Effector memory CD4-positive, alpha-beta T cell (primary cell): ENCODE results near the gene SFTA2.

ENCODE experiments used
- DNase-seq, 3 donors: peaks; one replicate each; pipeline ENCODE4 v3.0.0-alpha.2; 2020
- H3K27ac ChIP-seq: 2 replicates; pipeline ENCODE4 v1.7.0; 2013; ENCODE audit warnings: mild to moderate bottlenecking, low read length, moderate library complexity; ENCODE audit not compliant: insufficient read depth, poor library complexity, severe bottlenecking
- H3K27me3 ChIP-seq: replicated peaks from 2 replicates; pipeline ENCODE4 v1.7.0; 2013; ENCODE audit warnings: mild to moderate bottlenecking, low read length; ENCODE audit not compliant: insufficient read depth, control insufficient read depth, poor library complexity, severe bottlenecking
- H3K36me3 ChIP-seq: 2 replicates; pipeline ENCODE4 v1.7.0; 2013; ENCODE audit warnings: mild to moderate bottlenecking, low read length, moderate library complexity; ENCODE audit not compliant: control insufficient read depth, insufficient read depth
- H3K4me1 ChIP-seq: 2 replicates; pipeline ENCODE4 v1.7.0; 2013; ENCODE audit warnings: low read length, mild to moderate bottlenecking; ENCODE audit not compliant: control insufficient read depth, insufficient read depth, poor library complexity, severe bottlenecking
- H3K4me3 ChIP-seq: 2 replicates; pipeline ENCODE4 v1.7.0; 2013; ENCODE audit warnings: low read length, low read depth, mild to moderate bottlenecking; ENCODE audit not compliant: insufficient read depth, poor library complexity, severe bottlenecking
- H3K9me3 ChIP-seq: 2 replicates; pipeline ENCODE4 v1.7.0; 2013; ENCODE audit warnings: mild to moderate bottlenecking, low read length, moderate library complexity; ENCODE audit not compliant: control insufficient read depth

Gene SFTA2

GRCh38 chr6:30885999-30886896, 45.7 kb downstream of the SFTA2 start:
- H3K27me3 ChIP-seq, result no peaks in the 10 kb centered on the region
- H3K4me3 ChIP-seq, result no peak overlapping the region
- no peak overlapping the region for H3K27ac ChIP-seq
- H3K9me3 ChIP-seq, result no peaks in the 10 kb centered on the region
- peaks cover 28% of the 10 kb centered on the region for H3K4me1 ChIP-seq
- DNase-seq, result no peak
- no peaks in the 10 kb centered on the region for H3K36me3 ChIP-seq

GRCh38 chr6:30885481-30885998, 46.4 kb downstream of the SFTA2 start:
- no peak for DNase-seq
- Histone ChIP-seq H3K27me3 (no peaks in the 10 kb centered on the region), H3K9me3 (no peaks in the 10 kb centered on the region), H3K4me1 (peaks cover 28% of the 10 kb centered on the region), H3K4me3 (no peak overlapping the region), H3K36me3 (no peaks in the 10 kb centered on the region), H3K27ac (no peak overlapping the region)

DNA sequence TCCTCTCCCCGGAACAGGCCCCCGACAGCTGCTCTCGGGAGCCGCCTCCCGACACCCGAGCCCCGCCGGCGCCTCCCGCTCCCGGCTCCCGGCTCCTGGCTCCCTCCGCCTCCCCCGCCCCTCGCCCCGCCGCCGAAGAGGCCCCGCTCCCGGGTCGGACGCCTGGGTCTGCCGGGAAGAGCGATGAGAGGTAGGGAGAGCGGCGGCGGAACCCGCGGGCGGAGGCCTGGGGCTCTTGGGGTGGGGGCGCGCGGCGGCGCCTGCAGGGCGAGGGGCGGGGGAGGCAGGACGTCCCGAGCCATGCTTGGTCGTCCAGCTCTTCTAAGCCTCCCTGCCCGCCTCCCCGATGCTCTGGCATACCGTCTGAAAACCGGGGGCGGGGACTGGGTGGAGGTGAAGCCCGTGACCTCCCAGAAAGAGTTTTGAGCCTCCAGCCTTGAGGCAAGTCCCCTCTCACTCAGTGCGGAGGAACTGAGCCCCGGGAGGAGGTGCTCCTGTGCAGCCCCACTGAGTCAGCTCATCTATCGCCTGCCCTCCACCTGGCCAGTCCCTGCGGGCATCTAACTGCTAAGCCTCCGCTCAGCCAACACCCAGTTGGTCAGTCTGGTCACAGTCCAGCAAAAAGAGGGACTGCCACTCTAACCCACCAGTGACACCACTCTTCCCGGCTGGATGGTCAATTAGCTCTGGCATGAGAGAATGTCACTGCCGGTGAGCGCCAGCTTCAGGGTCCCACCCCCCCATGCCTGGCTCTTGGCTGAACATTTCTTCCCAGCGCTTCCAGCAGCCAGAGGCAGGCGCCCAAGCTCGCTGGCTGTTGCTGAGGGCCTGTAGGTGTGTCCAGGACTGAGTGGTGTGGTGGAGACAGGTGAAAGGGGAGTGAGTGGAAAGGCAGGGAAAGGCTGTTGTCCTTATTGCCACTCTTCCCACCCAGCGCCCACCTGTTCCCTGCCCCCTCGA, 47.2 kb downstream of the SFTA2 start:
- H3K4me1 ChIP-seq, result peaks cover 28% of the 10 kb centered on the region
- no peaks in the 10 kb centered on the region for H3K36me3 ChIP-seq
- no peaks in the 10 kb centered on the region for H3K27me3 ChIP-seq
- peak overlapping the region; percentile 67 for H3K4me3 ChIP-seq
- no peak for DNase-seq
- H3K9me3 ChIP-seq, result no peaks in the 10 kb centered on the region
- H3K27ac ChIP-seq, result no peak overlapping the region

DNA sequence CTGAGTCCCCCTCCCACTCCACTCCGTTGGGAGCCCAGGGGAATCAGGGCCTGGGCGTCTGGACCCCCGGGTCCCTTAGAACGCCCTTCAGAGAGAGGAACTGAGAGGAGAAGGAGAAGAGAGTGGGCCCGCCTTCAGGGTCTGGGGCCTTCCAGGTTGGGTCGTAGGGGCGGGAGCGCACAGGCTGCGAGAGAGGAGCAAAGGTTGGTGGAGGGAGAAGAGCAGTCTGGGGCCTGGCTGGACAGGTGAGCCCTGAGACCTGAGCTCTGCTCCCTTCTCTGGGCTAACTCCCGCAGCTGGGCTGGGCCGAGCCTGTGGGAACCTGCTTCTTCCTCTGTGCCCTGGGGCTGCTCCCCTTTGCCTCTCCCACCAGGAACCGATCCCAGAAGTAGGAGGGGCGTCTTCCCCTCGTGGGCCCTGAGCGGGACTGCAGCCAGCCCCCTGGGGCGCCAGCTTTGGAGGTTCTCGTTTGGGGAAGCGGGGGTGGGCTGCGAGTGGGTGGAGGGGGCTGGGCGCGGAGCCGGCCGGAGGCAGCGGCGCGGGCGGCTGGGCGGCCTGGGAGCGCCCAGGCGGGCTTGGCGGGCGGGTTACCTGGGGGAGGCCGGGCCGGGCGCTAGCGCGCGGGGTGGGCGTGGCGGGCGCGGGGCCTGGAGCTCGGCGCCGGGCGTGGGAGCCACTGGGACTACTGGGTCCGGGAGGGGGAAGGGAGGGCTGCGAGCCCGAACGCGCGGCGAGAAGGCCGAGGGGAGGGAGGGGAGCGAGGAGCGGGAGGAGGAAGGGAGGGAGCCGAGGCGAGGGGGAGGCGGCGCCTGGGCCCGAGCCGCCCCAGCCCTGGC, 48.1 kb downstream of the SFTA2 start, which contains the start of gene DDR1:
TSS of gene DDR1 (plus strand) at position 835 of the 836 bp plus-strand sequence. CDS start 4,211 bp downstream, outside the sequence.
- H3K9me3 ChIP-seq, result no peaks in the 10 kb centered on the region
- H3K36me3 ChIP-seq, result no peaks in the 10 kb centered on the region
- H3K4me1 ChIP-seq, result peaks cover 28% of the 10 kb centered on the region
- peak; percentile 19 to 38 (median 31) for DNase-seq
- no peaks in the 10 kb centered on the region for H3K27me3 ChIP-seq
- H3K27ac ChIP-seq, result no peak within 1 kb of the TSS
- H3K4me3 ChIP-seq, result peak within 1 kb of the TSS; percentile 67

- Histone ChIP-seq H3K27me3 (no peaks in the 10 kb centered on the region), H3K27ac (no peak overlapping the region), H3K36me3 (no peaks in the 10 kb centered on the region), H3K9me3 (no peaks in the 10 kb centered on the region), H3K4me3 (no peak overlapping the region), H3K4me1 (peaks cover 28% of the 10 kb centered on the region)
- no peak for DNase-seq
These were observed 48.9 kb downstream of the SFTA2 start for GRCh38 chr6:30882759-30883684.

- H3K4me1 ChIP-seq, result peaks cover 35% of the 10 kb centered on the region
- no peak overlapping the region for H3K27ac ChIP-seq
- H3K4me3 ChIP-seq, result no peak overlapping the region
These were observed 49.7 kb downstream of the SFTA2 start for GRCh38 chr6:30882204-30882758.

DNA sequence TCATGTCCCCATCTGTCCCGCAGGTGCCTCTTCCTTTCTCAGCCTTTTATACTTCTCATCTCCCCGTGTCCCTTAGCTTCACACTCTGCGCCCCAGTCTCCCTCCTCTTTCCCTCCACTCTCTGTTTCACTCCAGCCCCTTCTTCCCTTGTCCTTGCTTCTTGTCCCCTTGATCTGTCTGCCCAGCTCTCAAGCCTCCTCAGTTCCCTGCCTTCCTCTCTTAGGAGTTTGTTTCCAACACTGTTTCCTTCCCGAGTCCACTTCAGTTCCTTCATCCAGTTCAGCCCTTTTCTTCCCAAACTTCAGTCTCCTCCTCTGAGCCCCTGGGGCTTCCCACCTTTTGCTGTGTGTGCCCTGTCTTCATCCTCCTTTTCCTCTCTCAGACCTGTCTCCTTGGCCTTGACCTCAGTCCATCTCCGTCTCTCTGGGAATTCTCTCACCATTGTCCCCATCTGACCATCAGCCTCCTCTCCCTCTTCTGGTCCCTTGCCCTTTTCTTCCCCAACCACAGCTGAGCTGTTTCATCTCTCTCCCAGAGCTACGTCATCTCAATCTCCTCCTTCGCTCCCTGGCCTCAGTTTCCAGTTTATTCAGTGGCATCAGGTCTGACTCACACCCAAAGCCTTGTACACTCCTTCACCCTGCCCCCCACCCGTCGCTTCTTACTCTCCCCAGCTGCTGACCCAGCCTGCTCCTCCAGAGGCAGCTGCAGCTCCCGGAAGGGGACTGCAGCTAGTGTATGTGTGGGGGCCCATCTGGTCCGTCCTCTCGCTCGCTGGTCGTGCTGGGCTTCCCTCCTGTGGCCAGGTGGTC, 50.4 kb downstream of the SFTA2 start:
- no peaks in the 10 kb centered on the region for H3K27me3 ChIP-seq
- H3K27ac ChIP-seq, result no peak overlapping the region
- H3K36me3 ChIP-seq, result no peaks in the 10 kb centered on the region
- no peaks in the 10 kb centered on the region for H3K9me3 ChIP-seq
- peaks cover 36% of the 10 kb centered on the region for H3K4me1 ChIP-seq
- H3K4me3 ChIP-seq, result no peak overlapping the region
- no peak for DNase-seq

More at GRCh38 chr6:30882204-30882758, 49.7 kb downstream of the SFTA2 start:
- no peak for DNase-seq
- Histone ChIP-seq H3K36me3 (no peaks in the 10 kb centered on the region), H3K9me3 (no peaks in the 10 kb centered on the region), H3K27me3 (no peaks in the 10 kb centered on the region)
